ENCODE measurements around the gene GDAP1L1.

DNA sequence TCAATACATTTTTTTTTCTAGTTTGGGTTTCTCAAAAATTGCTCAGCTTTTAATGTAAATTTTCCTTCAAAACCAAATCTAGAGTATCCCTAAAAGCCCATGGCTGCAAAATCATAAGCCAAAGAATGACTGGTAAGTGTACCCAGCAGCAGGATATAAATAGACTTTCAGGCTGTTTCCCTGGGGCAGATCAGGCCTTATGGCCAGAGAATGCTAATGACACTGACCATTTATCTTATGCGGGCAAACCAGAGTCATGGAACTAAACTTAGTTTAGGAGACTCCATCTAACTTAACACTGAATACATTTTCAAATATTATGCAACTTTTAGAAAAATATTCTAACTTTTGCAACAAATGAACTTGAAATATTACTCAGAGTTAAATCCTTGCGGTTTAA, 43.9 kb upstream of the GDAP1L1 start:
- no peak for TF ChIP-seq EZH2 (IDR thresholded peaks at IDR 0.05; ENCODE audit: low read depth)
- TF ChIP-seq, protein P1, sequence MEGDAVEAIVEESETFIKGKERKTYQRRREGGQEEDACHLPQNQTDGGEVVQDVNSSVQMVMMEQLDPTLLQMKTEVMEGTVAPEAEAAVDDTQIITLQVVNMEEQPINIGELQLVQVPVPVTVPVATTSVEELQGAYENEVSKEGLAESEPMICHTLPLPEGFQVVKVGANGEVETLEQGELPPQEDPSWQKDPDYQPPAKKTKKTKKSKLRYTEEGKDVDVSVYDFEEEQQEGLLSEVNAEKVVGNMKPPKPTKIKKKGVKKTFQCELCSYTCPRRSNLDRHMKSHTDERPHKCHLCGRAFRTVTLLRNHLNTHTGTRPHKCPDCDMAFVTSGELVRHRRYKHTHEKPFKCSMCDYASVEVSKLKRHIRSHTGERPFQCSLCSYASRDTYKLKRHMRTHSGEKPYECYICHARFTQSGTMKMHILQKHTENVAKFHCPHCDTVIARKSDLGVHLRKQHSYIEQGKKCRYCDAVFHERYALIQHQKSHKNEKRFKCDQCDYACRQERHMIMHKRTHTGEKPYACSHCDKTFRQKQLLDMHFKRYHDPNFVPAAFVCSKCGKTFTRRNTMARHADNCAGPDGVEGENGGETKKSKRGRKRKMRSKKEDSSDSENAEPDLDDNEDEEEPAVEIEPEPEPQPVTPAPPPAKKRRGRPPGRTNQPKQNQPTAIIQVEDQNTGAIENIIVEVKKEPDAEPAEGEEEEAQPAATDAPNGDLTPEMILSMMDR (conservative IDR thresholded peaks at IDR 0.05): no peak
